GM23338 (cell line): ENCODE results near the gene MRPS31.

Experiments
- EZH2phosphoT487 ChIP-seq: fragments of 200-600 bp; sonication (generic); IDR thresholded peaks from one replicate; pipeline ENCODE4 v1.8.1; 2018; ENCODE audit warnings: antibody characterized with exemption; ENCODE audit not compliant: unreplicated experiment
- JUNB ChIP-seq: IDR thresholded peaks from one replicate; pipeline ENCODE4 v1.6.1; 2016; ENCODE audit warnings: antibody characterized with exemption; ENCODE audit not compliant: unreplicated experiment
- NANOG ChIP-seq: IDR thresholded peaks from 2 replicates; pipeline ENCODE4 v1.6.1; 2016; ENCODE audit warnings: antibody characterized with exemption, borderline replicate concordance
- POLR2AphosphoS5 ChIP-seq: IDR thresholded peaks from 2 replicates; pipeline ENCODE4 v1.6.1; 2016; ENCODE audit warnings: antibody characterized with exemption, low read depth
- REST ChIP-seq: IDR thresholded peaks from one replicate; pipeline ENCODE4 v1.6.1; 2018; ENCODE audit warnings: antibody characterized with exemption; ENCODE audit not compliant: unreplicated experiment
- STAT1 ChIP-seq: IDR thresholded peaks from one replicate; pipeline ENCODE4 v1.6.1; 2016; ENCODE audit warnings: antibody characterized with exemption; ENCODE audit not compliant: unreplicated experiment
- ZNF331 ChIP-seq: fragments of 250-450 bp; sonication (Bioruptor Pico); IDR thresholded peaks from 2 replicates; pipeline ENCODE4 v1.5.0; 2020; ENCODE audit warnings: low read depth, mild to moderate bottlenecking, moderate library complexity
- TF ChIP-seq, protein P1 (sequence below), 2 experiments: fragments of 200-600 bp in 1 of 2; sonication (generic) in 1 of 2; conservative IDR thresholded peaks; 2 replicates each; pipeline versions ENCODE4 v1.5.1 to v1.6.1; 2016 to 2017; ENCODE audit warnings: antibody characterized with exemption in 2 of 2, low read depth in 2 of 2, mild to moderate bottlenecking in 2 of 2, moderate library complexity in 1 of 2
- TF ChIP-seq, protein P2 (sequence below): IDR thresholded peaks from 2 replicates; pipeline ENCODE4 v1.6.1; 2016; ENCODE audit warnings: antibody characterized with exemption

DNA sequence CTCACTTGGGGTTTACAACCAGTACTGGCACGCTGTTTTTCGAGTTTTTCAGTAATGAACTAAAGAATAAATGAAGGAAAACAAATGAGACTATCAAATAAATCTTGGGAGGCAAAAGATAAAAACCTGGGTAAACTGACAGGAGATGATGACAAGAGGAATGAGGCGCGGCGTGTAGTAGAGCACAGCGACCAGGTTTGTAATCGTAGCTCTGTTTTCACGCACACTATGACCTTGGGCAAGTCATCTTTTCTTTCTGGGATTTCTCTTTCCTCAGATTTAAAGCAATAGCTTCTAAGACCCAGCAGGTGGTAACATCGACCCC is 419 bp downstream of the MRPS31 start:
- TF ChIP-seq, protein P1, sequence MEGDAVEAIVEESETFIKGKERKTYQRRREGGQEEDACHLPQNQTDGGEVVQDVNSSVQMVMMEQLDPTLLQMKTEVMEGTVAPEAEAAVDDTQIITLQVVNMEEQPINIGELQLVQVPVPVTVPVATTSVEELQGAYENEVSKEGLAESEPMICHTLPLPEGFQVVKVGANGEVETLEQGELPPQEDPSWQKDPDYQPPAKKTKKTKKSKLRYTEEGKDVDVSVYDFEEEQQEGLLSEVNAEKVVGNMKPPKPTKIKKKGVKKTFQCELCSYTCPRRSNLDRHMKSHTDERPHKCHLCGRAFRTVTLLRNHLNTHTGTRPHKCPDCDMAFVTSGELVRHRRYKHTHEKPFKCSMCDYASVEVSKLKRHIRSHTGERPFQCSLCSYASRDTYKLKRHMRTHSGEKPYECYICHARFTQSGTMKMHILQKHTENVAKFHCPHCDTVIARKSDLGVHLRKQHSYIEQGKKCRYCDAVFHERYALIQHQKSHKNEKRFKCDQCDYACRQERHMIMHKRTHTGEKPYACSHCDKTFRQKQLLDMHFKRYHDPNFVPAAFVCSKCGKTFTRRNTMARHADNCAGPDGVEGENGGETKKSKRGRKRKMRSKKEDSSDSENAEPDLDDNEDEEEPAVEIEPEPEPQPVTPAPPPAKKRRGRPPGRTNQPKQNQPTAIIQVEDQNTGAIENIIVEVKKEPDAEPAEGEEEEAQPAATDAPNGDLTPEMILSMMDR (conservative IDR thresholded peaks at IDR 0.05; ENCODE audit: low read depth in 2 of 2), result no peak
- TF ChIP-seq REST (no peak), POLR2AphosphoS5 (no peak), NANOG (no peak), EZH2phosphoT487 (no peak), ZNF331 (CRISPR knock-in tag) (no peak), STAT1 (no peak), JUNB (no peak)
- TF ChIP-seq, protein P2, sequence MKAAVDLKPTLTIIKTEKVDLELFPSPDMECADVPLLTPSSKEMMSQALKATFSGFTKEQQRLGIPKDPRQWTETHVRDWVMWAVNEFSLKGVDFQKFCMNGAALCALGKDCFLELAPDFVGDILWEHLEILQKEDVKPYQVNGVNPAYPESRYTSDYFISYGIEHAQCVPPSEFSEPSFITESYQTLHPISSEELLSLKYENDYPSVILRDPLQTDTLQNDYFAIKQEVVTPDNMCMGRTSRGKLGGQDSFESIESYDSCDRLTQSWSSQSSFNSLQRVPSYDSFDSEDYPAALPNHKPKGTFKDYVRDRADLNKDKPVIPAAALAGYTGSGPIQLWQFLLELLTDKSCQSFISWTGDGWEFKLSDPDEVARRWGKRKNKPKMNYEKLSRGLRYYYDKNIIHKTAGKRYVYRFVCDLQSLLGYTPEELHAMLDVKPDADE, result no peak
